Thyroid gland (tissue), 4 donors: ENCODE results near the gene BRMS1.

ENCODE experiments used
- POLR2A ChIP-seq, 2 donors: fragments of 450-650 bp; IDR thresholded peaks; one replicate each; pipeline ENCODE4 v1.6.1; 2017; ENCODE audit warnings: antibody characterized with exemption in 2 of 2, mild to moderate bottlenecking in 2 of 2, moderate library complexity in 1 of 2
- TF ChIP-seq, protein P1 (sequence below), 6 experiments: fragments of 200-600 bp in 3 of 6; fragments of 450-650 bp in 3 of 6; sonication (generic) in 3 of 6; IDR thresholded peaks; one replicate each; pipeline ENCODE4 v1.5.1; 2016 to 2019; ENCODE audit warnings: antibody characterized with exemption in 6 of 6, mild to moderate bottlenecking in 2 of 6, inconsistent platforms in 1 of 6, moderate library complexity in 1 of 6

DNA sequence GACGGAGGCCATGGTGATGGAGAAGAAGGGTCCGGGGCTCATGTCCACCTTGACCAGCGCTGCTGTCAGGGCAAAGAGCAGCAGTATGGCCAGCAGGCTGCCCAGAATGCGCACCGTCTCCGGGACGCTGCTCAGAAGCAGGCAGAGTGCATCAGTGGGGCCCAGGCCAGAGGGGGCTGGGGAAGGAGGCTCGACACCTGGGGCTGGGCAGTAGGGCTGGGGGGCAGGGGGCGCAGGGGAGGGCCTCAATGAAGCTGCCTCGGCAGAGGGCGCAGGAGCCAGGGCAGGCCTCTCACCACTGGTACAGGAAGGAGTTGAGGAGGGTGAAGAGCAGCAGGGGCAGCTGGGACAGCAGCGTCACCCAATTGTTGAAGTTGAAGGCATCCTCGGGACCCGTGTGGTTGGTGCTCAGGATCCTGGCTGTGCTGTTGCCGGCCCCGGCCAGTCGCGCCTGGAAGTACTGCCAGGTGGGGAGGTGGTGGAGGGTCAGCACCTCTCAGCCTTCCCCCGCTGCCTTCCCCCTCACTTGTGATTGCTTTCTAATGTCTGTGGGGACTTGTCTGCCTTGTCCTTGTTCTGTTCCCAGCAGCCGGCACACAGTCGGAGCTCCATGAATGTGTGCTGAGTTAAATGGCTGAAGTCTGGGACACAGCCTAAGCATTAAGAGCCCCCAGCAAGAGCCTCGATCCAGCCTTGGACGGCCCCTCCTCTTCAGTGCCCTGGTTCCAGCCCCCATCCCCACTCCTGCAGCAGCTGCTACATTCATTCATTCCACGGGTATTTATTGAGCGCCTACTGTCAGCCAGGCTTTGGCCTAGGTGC is 24.4 kb upstream of the BRMS1 start:
- no peak for TF ChIP-seq POLR2A (IDR thresholded peaks at IDR 0.05)
- TF ChIP-seq, protein P1, sequence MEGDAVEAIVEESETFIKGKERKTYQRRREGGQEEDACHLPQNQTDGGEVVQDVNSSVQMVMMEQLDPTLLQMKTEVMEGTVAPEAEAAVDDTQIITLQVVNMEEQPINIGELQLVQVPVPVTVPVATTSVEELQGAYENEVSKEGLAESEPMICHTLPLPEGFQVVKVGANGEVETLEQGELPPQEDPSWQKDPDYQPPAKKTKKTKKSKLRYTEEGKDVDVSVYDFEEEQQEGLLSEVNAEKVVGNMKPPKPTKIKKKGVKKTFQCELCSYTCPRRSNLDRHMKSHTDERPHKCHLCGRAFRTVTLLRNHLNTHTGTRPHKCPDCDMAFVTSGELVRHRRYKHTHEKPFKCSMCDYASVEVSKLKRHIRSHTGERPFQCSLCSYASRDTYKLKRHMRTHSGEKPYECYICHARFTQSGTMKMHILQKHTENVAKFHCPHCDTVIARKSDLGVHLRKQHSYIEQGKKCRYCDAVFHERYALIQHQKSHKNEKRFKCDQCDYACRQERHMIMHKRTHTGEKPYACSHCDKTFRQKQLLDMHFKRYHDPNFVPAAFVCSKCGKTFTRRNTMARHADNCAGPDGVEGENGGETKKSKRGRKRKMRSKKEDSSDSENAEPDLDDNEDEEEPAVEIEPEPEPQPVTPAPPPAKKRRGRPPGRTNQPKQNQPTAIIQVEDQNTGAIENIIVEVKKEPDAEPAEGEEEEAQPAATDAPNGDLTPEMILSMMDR (IDR thresholded peaks at IDR 0.05) = no peak
